Left lung (tissue), 10 donors: ENCODE measurements around the gene ACAT1. TPM values are rescaled to one million over a fixed set of nuclear protein-coding genes. Genes with fewer than 3 reads are reported as not detected.
"Not testable (repeated sequence)": the region's sequence is repeated elsewhere in the genome, so short reads cannot be mapped to it uniquely, and the experiment has no call there.

ENCODE experiments used
- ATAC-seq: fragments of 200-7000 bp; cut with Tn5 transposase; one replicate; pipeline ENCODE4 v1.9.1; 2020; ENCODE audit warnings: moderate library complexity
- DNase-seq, 4 donors: peaks; one replicate each; pipeline ENCODE4 v3.0.0-alpha.2; 2013 to 2020
- H3K27ac ChIP-seq, 2 donors: fragments of 200-600 bp; sonication (generic) in 1 of 2; one replicate each; pipeline versions ENCODE4 v1.5.0 to v1.8.0; 2020 to 2021
- H3K27me3 ChIP-seq, 2 donors: fragments of 200-600 bp; sonication (generic) in 1 of 2; one replicate each; pipeline versions ENCODE4 v1.5.0 to v1.8.0; 2020 to 2021
- H3K36me3 ChIP-seq, 2 donors: fragments of 200-600 bp; sonication (generic) in 1 of 2; one replicate each; pipeline versions ENCODE4 v1.5.0 to v1.8.0; 2020 to 2021
- H3K4me1 ChIP-seq, 2 donors: fragments of 200-600 bp; one replicate each; pipeline ENCODE4 v1.8.0; 2021
- H3K4me3 ChIP-seq, 2 donors: fragments of 200-600 bp; sonication (generic) in 1 of 2; one replicate each; pipeline versions ENCODE4 v1.5.0 to v1.8.0; 2020 to 2021; ENCODE audit warnings: mild to moderate bottlenecking in 1 of 2
- H3K9me3 ChIP-seq, 2 donors: fragments of 200-600 bp; sonication (generic) in 1 of 2; one replicate each; pipeline versions ENCODE4 v1.5.0 to v1.8.0; 2020 to 2021
- intact Hi-C, 2 donors: fragments of 100-400 bp; cut with DNase I; formaldehyde crosslinking; loops; one replicate each; pipeline versions ENCODE4 v1.11.2 to v1.14.2; 2022
- polyA plus RNA-seq, 6 donors: library from polyadenylated mRNA; unstranded; fragments of 120-200 nt; gene quantifications; one replicate each; pipeline ENCODE4 v1.2.1, GENCODE V29; 2013; ENCODE audit not compliant: insufficient read length in 6 of 6
- total RNA-seq, 2 donors: library from RNA; stranded (reverse); fragmentation: NEBNext Ultra II Directional; extraction: Animal tissue kit (Norgen Biotek cat#: 25700); gene quantifications; one replicate each; pipeline ENCODE4 v1.2.1, GENCODE V29; 2021
- TF ChIP-seq, protein P1 (sequence below), 2 donors: fragments of 200-600 bp; sonication (generic) in 1 of 2; IDR thresholded peaks; one replicate each; pipeline versions ENCODE4 v1.5.0 to v1.8.0; 2021; ENCODE audit warnings: antibody characterized with exemption in 2 of 2
- donor health status: DM: no; HTN: yes; CAD: no.
- donor health status: DM: no; HTN: no; CAD: no.

The ACAT1 gene
- total and polyA plus RNA-seq, 8 donors: 61.4 to 70.0 (median 63.7) TPM

DNA sequence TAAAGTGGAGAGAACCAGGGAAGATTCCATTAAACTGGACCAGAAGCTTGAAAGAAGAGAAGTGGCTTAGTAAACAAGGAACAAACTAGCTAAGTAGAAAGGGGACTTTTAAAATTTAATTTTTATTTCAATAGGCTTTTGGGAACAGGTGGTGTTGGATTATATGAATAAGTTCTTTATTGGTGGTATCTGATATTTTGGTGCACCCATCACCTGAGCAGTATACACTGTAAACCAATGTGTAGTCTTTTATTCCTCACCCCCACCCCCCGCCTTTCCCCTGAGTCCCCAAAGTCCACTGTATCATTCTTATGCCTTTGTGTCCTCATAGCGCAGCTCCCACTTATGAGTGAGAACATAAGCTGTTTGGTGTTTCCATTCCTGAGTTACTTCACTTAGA lies 7.4 kb downstream of the ACAT1 start:
- Histone ChIP-seq H3K27ac (no peak overlapping the region), H3K4me1 (peaks cover 6 to 23% of the 10 kb centered on the region in 2 donors), H3K36me3 (peaks cover 0 to 19% of the 10 kb centered on the region in 2 donors), H3K27me3 (no peaks in the 10 kb centered on the region), H3K4me3 (no peak overlapping the region), H3K9me3 (no peaks in the 10 kb centered on the region)
- intact Hi-C loops: no loop called here
- TF ChIP-seq, protein P1, sequence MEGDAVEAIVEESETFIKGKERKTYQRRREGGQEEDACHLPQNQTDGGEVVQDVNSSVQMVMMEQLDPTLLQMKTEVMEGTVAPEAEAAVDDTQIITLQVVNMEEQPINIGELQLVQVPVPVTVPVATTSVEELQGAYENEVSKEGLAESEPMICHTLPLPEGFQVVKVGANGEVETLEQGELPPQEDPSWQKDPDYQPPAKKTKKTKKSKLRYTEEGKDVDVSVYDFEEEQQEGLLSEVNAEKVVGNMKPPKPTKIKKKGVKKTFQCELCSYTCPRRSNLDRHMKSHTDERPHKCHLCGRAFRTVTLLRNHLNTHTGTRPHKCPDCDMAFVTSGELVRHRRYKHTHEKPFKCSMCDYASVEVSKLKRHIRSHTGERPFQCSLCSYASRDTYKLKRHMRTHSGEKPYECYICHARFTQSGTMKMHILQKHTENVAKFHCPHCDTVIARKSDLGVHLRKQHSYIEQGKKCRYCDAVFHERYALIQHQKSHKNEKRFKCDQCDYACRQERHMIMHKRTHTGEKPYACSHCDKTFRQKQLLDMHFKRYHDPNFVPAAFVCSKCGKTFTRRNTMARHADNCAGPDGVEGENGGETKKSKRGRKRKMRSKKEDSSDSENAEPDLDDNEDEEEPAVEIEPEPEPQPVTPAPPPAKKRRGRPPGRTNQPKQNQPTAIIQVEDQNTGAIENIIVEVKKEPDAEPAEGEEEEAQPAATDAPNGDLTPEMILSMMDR (IDR thresholded peaks at IDR 0.05): no peak
- no peak for DNase-seq
- no peak for ATAC-seq

DNA sequence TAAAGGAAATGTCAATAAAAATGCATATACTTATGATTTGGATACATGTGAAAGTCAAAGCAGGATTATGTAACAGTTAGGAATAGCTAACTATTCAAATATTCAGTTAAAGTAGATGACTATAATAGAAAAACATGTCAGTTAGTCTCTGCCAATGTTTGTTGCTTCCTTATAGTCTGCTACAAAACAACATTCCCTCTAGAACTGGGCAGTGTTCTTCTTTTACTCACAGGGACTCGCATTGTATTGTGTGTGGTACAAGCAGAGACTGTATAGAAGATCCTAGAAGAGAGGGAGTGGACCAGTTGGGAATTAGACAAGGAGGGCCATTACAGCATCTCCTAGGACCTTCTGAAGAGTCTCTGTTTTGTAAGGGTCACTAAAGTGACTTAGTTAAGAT lies 10.6 kb downstream of the ACAT1 start:
- TF ChIP-seq, protein P1 (IDR thresholded peaks at IDR 0.05): no peak
- Histone ChIP-seq H3K9me3 (no peaks in the 10 kb centered on the region), H3K27me3 (no peaks in the 10 kb centered on the region), H3K36me3 (peaks cover 0 to 42% of the 10 kb centered on the region in 2 donors), H3K27ac (no peak overlapping the region), H3K4me1 (peaks cover 0 to 8% of the 10 kb centered on the region in 2 donors), H3K4me3 (no peak overlapping the region)
- no peak for DNase-seq
- ATAC-seq: peak; percentile 32
- intact Hi-C loops: no loop called here

DNA sequence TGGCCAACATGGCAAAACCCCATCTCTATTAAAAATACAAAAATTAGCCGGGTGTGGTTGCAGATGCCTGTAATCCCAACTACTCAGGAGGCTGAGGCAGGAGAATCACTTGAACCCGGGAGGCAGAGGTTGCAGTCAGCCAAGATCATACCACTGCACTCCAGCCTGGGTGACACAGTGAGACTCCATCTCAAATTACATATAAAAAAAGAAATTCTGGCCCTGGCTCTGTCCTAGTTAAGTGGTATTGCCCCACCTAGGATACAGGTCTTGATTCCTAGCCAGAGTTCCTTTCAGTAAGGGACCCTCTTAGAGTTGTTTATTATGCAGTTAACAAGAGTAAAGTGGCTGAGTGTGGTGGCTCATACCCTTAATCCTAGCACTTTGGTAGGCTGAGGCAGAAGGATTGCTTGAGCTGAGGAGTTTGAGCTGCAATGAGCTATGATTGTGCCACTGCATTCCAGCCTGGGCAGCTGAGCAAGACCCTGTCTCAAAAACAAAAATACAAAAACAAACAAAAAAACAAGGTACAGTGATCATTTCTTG lies 11.7 kb downstream of the ACAT1 start:
- H3K36me3 ChIP-seq: peaks cover 0 to 52% of the 10 kb centered on the region in 2 donors
- H3K4me1 ChIP-seq, intact Hi-C loops, H3K27ac ChIP-seq, H3K4me3 ChIP-seq, H3K9me3 ChIP-seq, H3K27me3 ChIP-seq, DNase-seq: not testable (repeated sequence)
- peak; percentile 69 for ATAC-seq

DNA sequence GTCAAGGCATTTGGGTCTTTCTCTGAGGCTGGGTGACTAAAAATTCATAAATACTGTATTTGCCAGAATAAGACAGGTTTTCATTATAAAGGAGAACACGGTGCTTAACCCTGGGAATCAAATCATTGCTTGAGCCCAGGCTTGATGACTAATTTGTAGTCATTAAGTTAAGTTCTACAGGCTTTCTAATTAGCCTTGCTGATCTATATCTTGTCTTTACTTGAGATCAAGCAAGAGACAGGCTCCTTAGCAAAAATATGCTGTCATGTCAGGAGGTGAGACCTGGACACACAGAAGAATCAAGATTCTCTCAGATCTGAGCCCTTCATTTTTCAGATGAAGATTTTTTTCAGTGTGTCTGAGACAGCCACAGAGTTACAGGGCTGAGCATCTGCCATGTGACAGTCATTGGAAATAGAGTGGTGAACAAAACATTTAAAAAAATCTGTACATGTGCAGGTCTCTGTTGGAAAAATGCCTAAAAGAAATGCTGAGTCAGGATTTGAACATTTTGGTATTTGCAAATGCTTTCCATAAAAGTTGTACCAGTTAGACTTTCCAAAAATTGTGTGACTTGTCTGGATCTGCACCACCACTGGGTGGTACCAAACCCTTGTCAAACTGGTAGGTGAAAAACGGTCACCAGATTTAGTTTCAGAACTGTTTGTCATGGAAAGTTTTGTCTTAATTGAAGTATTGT lies 14.6 kb downstream of the ACAT1 start:
- H3K27me3 ChIP-seq: no peaks in the 10 kb centered on the region
- TF ChIP-seq, protein P1 (IDR thresholded peaks at IDR 0.05): no peak
- H3K36me3 ChIP-seq: peaks cover 0 to 76% of the 10 kb centered on the region in 2 donors
- H3K27ac ChIP-seq: no peak overlapping the region
- peaks cover 0 to 8% of the 10 kb centered on the region in 2 donors for H3K4me1 ChIP-seq
- H3K9me3 ChIP-seq: no peaks in the 10 kb centered on the region
- ATAC-seq: no peak
- DNase-seq: no peak
- intact Hi-C loops: no loop called here
- H3K4me3 ChIP-seq: no peak overlapping the region

DNA sequence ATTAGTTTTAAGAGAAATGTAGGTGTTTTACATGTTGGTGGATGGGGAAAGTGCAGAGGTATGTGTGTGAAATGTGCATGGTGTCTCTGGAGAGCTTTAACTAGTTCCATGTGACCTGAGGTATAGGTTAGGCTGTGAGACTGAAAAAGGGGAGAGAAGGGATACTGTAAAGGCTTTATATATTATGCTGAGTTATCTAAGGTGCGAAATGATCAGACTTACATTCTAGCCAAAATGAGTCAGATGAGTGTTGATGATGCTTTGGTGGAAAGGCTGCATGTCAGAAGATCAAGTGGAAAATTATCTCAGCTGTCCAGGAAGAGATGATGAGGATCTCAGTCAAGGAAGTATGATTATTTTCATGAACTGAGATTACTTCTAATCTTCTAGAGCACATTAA lies 15.8 kb downstream of the ACAT1 start:
- no peak for DNase-seq
- Histone ChIP-seq H3K27ac (no peak overlapping the region), H3K9me3 (no peaks in the 10 kb centered on the region), H3K4me3 (no peak overlapping the region), H3K4me1 (no peaks in the 10 kb centered on the region), H3K27me3 (no peaks in the 10 kb centered on the region), H3K36me3 (peaks cover 0 to 86% of the 10 kb centered on the region in 2 donors)
- TF ChIP-seq, protein P1 (IDR thresholded peaks at IDR 0.05): no peak
- ATAC-seq: no peak
- intact Hi-C loops: no loop called here
